OCI-LY3 (cell line): ENCODE measurements around the gene DYRK1A.

Source experiments
- H2AFZ ChIP-seq: fragments of 200-600, 300-600 bp; shearing (Covaris generic); 2 replicates; pipeline ENCODE4 v1.6.0; 2014; ENCODE audit warnings: antibody characterized with exemption, low read depth, low read length
- H3K27ac ChIP-seq: fragments of 200-600, 300-600 bp; sonication (generic); 2 replicates; pipeline ENCODE4 v1.5.1; 2014; ENCODE audit warnings: mild to moderate bottlenecking, low read length, moderate library complexity, mixed read lengths
- H3K27me3 ChIP-seq: fragments of 200-600, 300-600 bp; sonication (generic); 2 replicates; pipeline ENCODE4 v1.6.1; 2014; ENCODE audit warnings: low read depth, low read length, mixed read lengths
- H3K36me3 ChIP-seq: fragments of 200-600, 300-600 bp; sonication (generic); replicated peaks from 2 replicates; pipeline ENCODE3; 2014; ENCODE audit warnings: low read depth, low read length, mixed read lengths
- H3K4me1 ChIP-seq: fragments of 300-600, 200-600 bp; sonication (generic); 2 replicates; pipeline ENCODE4 v1.6.1; 2014; ENCODE audit warnings: low read length, mixed read lengths
- H3K4me2 ChIP-seq: fragments of 200-600, 300-600 bp; sonication (generic); 2 replicates; pipeline ENCODE4 v1.6.1; 2014; ENCODE audit warnings: low read length, mixed read lengths
- H3K4me3 ChIP-seq: fragments of 300-600, 200-600 bp; sonication (generic); 2 replicates; pipeline ENCODE4 v1.5.1; 2014; ENCODE audit warnings: antibody characterized with exemption, mild to moderate bottlenecking, low read length, moderate library complexity
- H3K79me2 ChIP-seq: fragments of 300-600, 200-600 bp; shearing (Covaris generic); 2 replicates; pipeline ENCODE4 v1.6.1; 2014; ENCODE audit warnings: mild to moderate bottlenecking, low read length, mixed read lengths
- H3K9ac ChIP-seq: fragments of 300-600, 200-600 bp; shearing (Covaris generic); 2 replicates; pipeline ENCODE4 v1.6.0; 2014; ENCODE audit warnings: mild to moderate bottlenecking, low read length, moderate library complexity
- H3K9me3 ChIP-seq: fragments of 200-600, 300-600 bp; shearing (Covaris generic); 2 replicates; pipeline ENCODE4 v1.6.1; 2014; ENCODE audit warnings: low read length, mixed read lengths; ENCODE audit not compliant: insufficient read depth
- H4K20me1 ChIP-seq: fragments of 200-600, 300-600 bp; sonication (generic); 2 replicates; pipeline ENCODE4 v1.6.1; 2016; ENCODE audit warnings: low read length, mixed read lengths; ENCODE audit not compliant: insufficient read depth
- CTCF ChIP-seq: fragments of 200-600, 300-600 bp; sonication (generic); IDR thresholded peaks from 2 replicates; pipeline ENCODE4 v1.5.1; 2014; ENCODE audit warnings: antibody characterized with exemption, low read length, low read depth
- EZH2phosphoT487 ChIP-seq: fragments of 200-600 bp; shearing (Covaris generic); IDR thresholded peaks from 2 replicates; pipeline ENCODE4 v1.6.1; 2018; ENCODE audit warnings: antibody characterized with exemption, mixed run types, low read depth

Gene DYRK1A

GRCh38 chr21:37568415-37568814, 201.8 kb downstream of the DYRK1A start:
- Histone ChIP-seq H3K4me3 (no peak overlapping the region), H3K27me3 (peaks cover 11% of the 10 kb centered on the region), H3K9me3 (no peaks in the 10 kb centered on the region), H3K27ac (no peak overlapping the region), H2AFZ (no peak overlapping the region), H3K4me1 (no peaks in the 10 kb centered on the region), H3K36me3 (no peaks in the 10 kb centered on the region), H3K79me2 (no peaks in the 10 kb centered on the region), H4K20me1 (no peaks in the 10 kb centered on the region), H3K4me2 (no peak overlapping the region), H3K9ac (no peak overlapping the region)
- TF ChIP-seq EZH2phosphoT487 (no peak), CTCF (no peak)

DNA sequence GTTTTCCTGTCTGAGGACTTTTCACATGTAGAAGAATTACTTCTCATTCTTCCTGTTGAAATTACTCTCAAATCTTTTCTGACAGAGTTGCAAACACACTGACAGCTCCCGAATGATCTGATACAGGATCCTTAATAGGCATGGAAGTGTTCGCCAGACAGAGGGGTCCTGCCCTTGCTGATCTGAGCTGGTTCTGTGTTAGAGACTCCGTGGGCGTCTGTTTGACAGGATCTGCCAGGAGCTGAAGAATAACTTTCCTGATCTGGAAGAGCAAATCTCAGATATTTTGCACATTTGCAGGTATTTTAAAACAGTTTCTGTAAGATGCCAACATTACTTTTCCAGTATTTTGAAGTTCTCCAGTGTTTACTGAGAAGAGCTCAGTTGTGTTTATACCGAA, 202.3 kb downstream of the DYRK1A start:
- Histone ChIP-seq H3K9ac (no peak overlapping the region), H3K4me3 (no peak overlapping the region), H3K4me2 (no peak overlapping the region), H2AFZ (no peak overlapping the region), H3K36me3 (no peaks in the 10 kb centered on the region), H3K79me2 (no peaks in the 10 kb centered on the region), H3K27ac (no peak overlapping the region), H4K20me1 (no peaks in the 10 kb centered on the region), H3K27me3 (peaks cover 11% of the 10 kb centered on the region), H3K4me1 (no peaks in the 10 kb centered on the region), H3K9me3 (no peaks in the 10 kb centered on the region)
- no peak for TF ChIP-seq CTCF
- no peak for TF ChIP-seq EZH2phosphoT487

DNA sequence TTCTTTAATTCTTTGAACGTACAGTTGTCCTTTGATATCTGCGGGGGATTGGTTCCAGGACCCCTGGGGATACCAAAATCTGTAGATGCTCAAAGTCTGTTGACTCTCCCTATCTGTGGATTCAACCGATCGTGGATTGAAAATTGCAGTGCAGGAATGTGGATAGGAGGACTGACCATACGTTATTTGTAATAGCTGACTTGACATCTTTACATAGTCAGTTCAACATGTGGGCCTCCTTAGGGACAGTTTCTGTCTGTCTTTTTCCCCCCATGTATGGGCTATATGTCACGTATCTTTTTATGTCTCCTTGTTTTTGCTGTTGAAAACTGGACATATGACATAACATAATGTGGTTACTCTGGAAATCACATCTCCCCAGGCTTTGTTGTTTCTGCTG, 204.9 kb downstream of the DYRK1A start:
- no peak overlapping the region for H2AFZ ChIP-seq
- no peak overlapping the region for H3K27ac ChIP-seq
- H3K4me1 ChIP-seq: no peaks in the 10 kb centered on the region
- no peak overlapping the region for H3K4me3 ChIP-seq
- H3K36me3 ChIP-seq: no peaks in the 10 kb centered on the region
- H3K9ac ChIP-seq: no peak overlapping the region
- peaks cover 11% of the 10 kb centered on the region for H3K27me3 ChIP-seq
- no peak overlapping the region for H3K4me2 ChIP-seq
- H3K79me2 ChIP-seq: no peaks in the 10 kb centered on the region
- H4K20me1 ChIP-seq: no peaks in the 10 kb centered on the region
- H3K9me3 ChIP-seq: no peaks in the 10 kb centered on the region
- TF ChIP-seq EZH2phosphoT487 (no peak), CTCF (no peak)

DNA sequence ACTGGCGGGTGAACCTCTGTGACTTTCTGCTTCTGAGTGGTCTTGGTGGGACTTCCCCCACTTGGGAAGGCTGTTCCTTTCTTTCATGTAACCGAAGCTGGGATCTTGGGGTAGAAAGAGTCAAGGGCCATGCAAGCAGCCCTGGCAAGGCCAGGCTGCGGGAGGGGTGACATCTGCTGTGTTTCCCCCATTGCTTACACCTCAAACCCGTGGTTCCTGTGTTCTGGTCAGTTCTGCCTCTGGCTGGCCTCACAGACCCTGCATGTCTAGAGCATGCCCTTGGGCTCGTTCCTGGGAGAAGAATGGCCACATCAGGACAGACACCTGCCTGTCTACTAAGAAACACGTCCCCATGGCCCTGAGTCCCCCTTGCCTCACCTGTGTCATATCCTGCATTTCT, 207.7 kb downstream of the DYRK1A start:
- Histone ChIP-seq H3K4me3 (no peak overlapping the region), H3K9ac (no peak overlapping the region), H2AFZ (no peak overlapping the region), H3K9me3 (no peaks in the 10 kb centered on the region), H3K27ac (no peak overlapping the region), H3K27me3 (peaks cover 11% of the 10 kb centered on the region), H3K79me2 (no peaks in the 10 kb centered on the region), H3K4me1 (no peaks in the 10 kb centered on the region), H3K4me2 (no peak overlapping the region), H4K20me1 (no peaks in the 10 kb centered on the region), H3K36me3 (no peaks in the 10 kb centered on the region)
- TF ChIP-seq EZH2phosphoT487: no peak
- TF ChIP-seq CTCF: no peak
